HG02852 (cell line): ENCODE results near the gene LAMC3.

Experiments used
- ATAC-seq: cut with Tn5 transposase; IDR thresholded peaks from one replicate; pipeline ENCODE4 v1.9.1; 2021; ENCODE audit warnings: mild to moderate bottlenecking, moderate library complexity; ENCODE audit not compliant: unreplicated experiment

The LAMC3 gene

DNA sequence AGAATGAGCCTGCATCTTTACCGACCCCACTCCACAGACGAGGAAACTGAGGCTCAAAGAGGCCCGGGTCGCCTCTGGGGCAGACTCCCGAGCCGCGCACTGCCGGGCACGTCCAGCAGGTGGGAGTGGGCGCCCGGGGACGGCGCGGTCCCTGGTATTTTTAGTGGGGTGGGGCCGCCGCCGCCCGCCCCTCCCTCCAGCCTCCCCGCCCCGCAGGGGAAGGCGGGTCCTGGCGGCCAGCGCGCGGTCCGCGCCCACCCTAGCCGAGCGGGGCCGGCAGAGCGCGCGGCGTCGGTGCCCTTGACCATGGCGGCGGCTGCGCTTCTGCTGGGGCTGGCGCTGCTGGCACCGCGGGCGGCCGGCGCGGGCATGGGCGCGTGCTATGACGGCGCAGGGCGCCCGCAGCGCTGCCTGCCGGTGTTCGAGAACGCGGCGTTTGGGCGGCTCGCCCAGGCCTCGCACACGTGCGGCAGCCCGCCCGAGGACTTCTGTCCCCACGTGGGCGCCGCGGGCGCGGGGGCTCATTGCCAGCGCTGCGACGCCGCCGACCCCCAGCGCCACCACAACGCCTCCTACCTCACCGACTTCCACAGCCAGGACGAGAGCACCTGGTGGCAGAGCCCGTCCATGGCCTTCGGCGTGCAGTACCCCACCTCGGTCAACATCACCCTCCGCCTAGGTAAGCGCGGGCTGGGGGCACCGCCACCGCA lies at the start of gene LAMC3:
Gene LAMC3 (plus strand): TSS at position 266 of the 710 bp plus-strand sequence. CDS start 41 bp downstream, at position 307.
- no peak for ATAC-seq

DNA sequence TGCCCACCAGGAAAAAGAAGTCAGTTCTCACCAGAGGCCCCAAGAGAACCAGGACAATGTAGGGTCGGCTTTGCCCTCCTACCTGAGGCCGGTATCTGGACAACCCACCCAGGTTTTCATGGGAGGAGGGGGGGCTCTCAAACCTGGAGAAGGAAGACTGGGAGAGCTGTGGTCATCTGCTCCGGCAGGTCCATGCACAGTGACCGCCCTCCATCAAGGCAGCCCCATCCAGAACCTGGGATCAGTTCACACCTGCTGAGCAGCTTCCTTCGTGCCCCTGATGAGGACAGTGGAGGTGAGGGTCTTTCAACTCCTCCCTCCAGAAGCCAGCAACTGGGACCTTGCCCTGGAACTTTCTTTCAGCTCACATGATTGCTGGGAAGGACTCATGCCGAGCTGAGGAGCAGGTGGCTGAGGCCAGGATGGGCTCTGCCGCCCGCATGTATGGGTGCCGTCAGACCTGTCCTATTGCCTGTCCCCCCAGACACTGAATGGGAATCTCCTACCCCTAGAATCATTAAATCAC lies 49.1 kb upstream of the LAMC3 start:
- no peak for ATAC-seq

DNA sequence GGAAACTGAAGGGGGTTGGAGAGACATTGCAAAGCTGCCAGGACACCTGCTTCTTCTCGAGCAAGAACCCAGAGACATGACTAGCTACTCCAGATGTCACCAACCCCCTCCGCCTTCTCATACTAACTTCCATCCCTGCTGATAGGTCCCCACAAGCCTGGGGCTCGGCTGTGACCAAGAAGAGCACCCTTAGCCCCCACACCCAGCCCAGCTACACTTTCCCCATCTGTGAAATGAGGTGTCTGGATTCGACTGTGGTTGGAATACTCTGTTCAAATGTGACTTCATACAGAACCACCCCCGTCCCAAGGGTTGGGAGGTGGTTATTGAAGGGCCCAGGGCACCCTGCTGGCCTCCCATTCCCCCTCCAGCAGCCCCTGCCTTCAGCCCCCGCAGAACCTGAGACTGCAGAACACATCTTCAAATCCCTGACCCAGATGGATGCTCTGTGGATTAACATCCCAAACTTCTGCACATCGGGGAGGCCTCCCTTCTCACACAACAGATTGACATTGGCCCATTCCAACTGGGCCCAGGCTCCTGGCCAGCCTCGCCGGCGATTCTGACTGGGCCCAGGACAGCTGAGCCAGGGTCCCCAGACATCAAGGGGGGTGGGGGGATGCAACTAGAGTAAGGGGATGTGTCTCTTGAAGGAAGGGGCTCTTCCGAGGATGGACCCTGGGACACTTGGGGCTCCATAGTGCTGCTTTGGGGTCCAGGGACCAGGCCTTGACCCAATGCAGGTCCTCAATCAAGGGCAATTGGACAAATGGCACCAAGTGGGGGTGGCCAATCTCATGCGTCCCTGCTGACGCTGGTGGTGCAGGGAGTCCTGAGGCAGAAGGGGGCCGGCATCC lies 48.2 kb upstream of the LAMC3 start:
- no peak for ATAC-seq

DNA sequence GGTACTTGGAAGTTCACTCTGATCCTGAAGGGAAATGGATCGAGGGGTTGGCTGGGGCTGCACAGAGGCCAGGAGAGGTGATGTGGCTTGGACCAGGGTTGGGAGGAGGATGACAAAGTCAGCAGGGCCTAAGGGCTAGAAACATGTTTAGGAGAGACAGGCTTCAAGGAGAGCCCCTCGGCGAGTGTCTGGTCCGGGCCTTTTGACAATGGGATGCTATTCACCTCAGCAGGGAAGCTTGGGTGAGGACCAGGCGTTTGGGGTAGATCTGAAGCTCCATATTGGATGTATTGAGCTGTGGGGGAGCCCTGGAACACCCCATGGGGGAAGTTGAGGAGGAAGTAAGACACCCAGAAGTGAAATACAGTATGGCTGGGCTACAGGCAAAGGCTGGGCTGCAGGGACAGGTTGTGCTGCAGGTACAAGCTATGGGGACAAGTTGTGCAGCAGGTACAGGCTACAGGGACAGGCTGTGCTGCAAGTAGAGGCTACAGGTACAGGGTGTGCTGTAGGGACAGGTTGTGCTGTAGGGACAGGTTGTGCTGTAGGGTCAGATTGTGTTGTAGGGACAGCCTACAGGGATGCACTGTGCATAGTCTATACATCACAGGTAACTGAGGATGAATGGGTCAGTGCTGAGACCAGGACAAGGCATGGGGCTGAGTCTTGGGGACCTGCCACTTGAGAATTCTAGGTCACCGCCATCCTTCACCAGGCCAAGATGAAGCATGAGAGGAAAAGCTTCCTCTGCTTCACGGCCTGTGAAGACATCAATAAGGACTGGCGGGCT lies 47.3 kb upstream of the LAMC3 start:
- ATAC-seq = no peak

DNA sequence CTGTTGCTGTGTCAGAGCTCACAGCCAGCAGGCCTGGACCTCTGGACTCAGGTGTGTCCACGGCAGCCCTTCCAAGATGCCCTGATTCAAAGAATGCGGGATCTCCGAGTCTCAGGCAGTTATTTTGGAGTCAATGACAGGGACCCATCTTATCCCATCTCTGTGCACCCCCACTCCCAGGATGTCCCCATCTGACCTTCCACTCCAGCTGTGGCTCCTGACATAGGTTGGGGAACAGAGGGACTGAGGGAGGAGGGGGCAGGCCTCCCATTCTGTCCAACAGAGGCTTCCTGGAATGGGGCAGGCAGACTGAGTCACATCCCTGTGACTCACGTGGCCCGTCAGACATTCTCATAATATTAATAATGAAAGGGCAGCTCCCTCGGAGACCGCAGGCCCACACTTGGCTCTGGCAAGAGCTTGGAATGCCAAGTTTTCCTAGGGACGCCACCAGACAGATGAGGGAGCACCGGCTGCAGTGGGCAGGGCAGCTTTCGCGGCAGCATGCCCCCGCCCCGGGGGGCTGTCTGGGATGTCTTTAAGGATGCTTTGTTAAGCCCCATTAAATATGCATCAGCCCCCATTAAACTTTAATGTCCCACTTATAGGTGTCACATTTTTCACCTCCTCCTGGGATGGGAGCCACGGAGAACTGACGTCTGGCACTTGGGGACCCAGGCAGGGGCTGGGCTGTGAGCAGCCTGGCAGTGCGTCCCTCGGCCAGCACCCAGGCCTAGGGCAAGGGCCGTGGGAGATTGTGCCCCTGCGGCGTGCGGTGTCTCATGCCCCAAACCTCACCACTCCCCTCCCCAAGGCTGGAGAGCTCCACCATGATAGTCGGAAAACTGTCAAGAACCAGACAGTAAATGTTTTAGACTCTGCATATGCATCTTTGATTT lies 46.3 kb upstream of the LAMC3 start:
- ATAC-seq = no peak

DNA sequence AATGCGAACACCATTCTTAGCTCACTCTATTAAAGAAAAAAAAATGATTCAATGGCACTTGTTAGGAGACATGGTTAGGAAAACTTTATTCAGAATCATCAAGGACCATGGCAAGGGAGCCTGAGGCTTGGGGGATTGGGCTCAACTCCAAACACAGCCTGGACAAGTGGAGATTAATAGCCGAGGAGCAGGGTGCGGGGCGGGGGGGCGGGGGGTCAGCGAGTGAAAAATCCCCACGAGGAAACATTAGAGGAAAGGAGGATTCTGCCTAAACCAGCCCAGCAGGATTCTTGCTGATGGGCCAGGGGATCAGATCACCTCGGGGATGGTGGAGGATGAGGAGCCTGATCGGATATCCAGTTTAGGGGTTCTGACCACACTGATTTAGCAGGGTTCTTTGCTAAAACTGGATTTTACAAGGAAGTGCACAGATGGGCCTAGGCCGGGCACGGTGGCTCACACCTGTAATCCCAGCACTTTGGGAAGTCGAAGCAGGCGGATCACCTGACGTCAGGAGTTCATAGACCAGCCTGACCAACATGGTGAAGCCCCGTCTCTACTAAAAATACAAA lies 45.6 kb upstream of the LAMC3 start:
- no peak for ATAC-seq

DNA sequence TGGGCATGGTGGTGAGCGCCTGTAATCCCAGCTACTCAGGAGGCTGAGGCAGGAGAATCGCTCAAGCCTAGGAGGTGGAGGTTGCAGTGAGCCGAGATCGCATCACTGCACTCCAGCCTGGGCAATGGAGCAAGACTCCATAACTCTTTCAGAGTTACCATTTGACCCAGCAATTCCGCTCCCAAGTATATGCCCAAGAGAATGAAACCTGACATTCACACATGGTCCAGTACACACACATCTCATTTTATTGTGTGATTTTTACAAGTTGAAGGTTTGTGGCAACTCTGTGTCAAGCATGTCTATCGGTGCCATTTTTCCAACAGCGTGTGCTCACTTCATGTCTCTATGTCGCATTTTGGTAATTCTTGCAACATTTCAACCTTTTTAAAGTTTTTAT lies 45.1 kb upstream of the LAMC3 start:
- ATAC-seq = no peak

DNA sequence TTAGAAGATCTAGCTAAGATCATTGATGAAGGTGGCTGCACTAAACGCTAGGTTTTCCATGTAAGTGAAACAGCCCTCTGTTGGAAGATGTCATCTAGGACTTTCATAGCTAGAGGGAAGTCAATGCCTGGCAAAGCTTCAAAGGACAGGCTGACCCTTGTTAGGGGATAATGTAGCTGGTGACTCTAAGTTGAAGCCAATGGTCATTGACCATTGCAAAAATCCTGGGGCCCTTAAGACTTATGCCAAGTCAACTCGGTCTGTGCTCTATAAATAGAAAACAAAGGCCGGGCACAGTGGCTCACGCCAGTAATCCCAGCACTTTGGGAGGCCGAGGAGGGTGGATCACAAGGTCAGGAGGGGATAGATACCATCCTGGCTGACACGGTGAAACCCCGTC lies 43.3 kb upstream of the LAMC3 start:
- no peak for ATAC-seq

DNA sequence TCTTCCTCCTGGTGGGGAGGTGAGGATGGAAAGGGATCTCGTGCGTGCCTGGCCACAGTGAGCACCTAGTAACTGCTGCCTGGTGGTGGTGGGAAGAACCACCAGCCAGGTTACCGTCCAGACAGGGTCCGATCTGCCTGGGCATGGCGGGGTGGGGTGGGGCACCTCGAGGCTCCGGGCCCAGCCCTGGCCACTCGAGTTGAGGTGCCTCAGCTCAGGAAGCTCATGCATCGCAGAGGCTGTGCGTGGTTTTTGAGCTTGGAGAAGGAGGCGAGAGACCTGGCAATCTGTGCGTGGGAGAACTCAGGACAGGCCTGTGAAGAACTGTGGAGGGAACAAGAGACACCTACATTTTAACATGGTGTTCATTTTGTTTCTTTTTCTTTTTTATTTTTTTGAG lies 38.9 kb upstream of the LAMC3 start:
- ATAC-seq = no peak

DNA sequence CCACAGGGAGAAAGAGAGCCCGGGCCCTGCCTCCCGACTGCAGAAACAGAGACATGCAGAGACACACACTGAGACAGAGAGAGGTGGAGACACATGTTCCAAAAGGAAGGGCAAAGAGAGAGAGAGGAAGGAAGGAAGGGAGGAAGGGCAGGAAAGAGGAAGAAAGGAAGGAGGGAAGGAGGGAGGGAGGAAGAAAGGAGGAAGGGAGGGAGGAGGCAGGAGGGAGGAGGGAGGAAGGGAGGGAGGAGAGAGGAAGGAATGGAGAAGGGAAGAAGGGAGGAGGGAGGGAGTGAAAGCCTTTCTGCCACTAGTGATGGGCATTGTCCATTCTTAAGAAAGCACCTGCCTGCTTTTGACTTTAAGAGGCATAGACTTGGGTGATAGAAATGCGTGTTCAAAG lies 38.1 kb upstream of the LAMC3 start:
- ATAC-seq = no peak

DNA sequence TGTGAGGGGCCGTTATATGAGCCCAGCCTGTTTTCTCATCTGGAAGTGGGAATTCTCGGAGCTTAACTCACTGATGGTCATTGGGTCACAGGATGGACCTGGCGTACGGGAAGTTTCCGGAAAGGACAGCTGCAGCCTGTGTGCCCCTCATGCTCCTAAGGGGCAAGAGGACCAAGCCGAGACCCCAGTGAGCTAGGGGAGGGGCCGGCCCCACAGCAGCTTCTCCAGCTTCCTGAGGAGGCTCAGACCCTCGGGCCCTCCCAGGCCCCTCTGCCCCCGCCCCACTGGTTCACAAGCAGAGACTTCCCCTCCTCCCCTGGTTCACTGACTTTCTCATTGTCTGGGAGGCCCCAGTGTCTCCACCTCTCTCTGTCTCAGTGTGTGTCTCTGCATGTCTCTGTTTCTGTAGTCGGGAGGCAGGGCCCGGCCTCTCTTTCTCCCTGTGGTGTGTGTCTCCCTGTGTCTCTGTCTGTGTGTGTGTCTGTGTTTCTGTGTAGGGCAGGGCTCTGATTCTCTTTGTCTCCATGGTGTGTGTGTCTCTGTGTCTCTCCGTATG lies 37.6 kb upstream of the LAMC3 start:
- no peak for ATAC-seq

DNA sequence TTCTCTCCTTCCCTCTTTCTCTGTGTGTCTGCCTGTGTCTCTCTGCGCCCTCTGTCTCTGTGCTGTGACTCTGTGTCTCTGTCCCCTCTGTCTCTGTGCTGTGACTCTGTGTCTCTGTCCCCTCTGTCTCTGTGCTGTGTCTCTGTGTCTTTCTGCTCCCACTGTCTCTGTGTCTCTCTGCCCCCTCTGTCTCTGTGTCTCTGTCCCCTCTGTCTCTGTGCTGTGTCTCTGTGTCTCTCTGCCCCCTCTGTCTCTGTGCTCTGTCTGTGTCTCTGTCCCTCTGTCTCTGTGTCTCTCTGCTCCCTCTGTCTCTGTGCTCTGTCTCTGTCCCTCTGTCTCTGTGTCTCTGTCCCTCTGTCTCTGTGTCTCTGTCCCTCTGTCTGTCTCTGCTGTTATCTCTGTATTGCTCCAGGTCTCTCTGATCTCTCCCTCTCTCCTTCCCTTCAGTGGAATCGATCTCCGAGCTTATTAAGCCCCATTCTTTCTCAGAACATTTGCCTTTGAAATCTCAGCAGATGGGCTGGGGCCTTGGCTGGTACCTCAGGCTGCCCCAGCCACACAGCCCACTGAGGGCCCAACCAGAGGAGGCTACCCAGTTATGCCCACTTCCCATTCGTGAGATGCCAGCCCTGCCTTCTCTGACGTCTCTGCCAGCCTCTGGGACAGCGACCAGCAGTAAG lies 36.6 kb upstream of the LAMC3 start:
- ATAC-seq = no peak

DNA sequence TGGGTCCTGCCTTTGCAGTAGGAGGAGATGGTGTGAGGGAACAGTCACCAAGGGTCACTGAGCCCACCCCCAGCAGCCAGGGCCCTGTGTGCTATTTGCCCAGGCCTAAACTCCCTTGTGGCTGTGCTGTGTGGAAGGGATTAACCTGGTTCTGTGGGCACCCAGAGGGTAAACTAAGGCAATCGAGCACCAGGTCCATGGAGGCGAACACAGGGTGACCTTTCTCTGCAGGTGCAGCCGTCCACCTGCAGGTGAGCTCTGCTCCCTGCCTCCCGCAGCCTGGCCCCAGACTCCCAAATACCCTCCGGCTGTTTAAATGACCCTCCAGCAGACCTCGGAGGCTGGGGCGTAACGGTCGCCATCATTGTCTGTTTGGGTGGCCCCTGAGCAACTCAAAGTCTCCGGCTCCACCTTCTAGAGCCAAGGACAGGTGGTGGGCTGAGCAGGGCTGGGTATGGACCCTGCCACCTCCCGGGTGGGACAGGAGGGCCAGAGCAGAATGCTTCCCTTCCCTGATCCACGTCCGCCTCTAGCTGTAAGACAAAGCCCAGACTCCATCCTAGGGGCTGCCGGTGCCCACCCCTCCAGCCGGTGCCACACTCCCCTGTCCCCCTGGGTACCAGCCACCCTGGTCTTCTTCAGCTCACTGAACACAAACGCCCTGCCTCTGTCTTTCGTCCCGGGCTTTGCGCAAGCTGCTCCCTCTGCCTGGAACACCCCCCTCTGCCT lies 35.9 kb upstream of the LAMC3 start:
- ATAC-seq = no peak

DNA sequence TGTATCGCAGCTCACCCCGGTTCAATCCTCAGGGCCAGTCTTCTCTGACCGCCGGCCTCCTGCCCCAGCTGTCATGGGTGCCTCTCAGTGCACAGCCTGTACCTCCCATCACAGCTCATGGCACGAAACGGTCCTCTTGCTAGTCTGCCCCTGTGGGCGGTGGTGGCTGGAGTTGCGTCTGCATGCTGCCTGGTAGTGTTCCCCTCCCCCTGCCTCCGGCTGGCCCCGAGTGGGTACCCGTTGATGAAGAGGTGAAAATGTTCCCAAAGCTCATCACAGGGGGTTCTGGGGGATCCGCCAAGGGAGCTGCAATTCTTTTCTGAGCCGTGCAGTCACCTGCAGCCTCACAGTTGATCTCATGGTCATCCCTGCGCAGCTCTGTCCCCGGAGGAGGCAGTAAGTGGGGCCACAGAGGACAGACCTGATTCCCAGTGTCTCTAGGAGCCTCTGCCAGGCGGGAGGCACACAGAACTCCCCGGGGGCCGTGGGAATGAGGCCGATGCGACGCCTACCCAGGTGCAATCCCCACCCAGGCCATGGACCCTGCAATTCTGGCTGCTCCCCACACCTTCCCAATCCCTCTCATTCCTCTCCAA lies 35.2 kb upstream of the LAMC3 start:
- no peak for ATAC-seq

DNA sequence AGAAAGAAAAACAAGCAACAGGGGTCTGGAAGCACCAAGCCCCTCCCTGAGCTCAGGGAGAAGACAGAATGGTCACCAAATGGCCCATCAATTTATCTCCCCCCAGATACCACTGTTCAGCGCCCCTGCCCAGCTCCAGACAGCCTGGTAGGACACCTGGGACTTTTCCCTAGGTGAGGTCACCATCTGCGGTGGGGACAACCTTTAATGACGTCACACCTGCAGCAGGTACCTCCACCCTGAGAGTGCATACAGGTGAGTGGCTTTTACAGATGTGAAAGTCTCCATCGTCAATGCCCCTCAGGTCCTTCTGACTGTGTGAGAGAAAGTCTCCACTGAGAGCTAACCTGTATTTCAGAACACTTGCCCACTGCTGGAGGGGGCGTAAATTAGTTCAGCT lies 34.3 kb upstream of the LAMC3 start:
- ATAC-seq = no peak

DNA sequence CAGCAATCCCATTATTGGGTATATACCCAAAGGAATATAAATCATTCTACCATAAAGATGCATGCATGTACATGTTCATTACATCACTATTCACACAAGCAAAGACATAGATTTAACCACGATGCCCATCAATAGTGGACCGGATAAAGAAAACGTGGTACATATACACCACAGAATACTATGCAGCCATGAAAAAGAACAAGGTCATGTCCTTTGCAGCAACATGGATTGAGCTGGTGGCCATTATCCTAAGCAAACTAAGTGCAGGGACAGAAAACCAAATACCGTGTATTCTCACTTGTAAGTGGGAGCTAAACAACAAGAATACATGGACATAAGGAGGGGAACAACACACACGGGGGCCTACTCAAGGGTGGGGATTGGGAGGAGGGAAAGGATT lies 33.8 kb upstream of the LAMC3 start:
- no peak for ATAC-seq

DNA sequence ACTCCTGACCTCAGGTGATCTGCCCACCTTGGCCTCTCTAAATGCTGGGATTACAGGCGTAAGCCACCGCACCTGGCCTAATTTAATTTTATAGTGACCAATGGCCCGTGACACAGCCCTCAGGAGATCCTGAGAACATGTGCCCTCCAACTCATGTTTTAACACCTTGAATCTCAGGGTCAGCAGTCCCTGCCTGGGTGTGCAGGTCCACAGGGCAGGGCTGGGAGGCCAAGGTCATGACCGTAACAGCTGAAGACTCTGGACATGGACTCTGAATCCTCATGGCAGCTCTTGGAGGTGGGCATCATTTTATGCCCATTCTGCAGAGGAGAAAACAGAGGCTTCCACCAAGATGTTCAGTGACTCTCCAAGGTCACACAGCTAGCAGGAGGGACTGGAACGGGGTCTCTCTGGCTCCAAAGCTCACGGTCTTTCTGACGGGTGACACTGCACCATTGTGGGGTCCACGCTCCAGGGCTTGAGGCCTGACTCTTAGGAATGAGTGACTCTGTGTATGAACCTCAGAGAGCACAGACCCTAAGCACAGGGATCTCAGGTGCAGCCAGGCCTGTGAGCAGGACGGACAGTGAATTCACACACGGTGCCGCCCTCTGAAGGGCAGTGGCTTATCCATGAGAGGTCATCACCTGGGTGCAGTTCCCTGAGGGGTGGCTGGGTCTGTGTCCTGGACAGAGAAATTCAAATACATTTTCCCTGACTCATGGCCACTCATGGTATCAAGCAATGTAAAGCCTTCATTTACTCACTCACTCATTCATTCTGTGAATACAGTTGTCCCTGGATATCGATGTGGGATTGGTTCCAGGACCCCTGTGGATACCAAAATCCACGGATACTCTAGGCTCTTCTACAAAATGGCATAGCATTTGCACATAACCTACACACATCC lies 32.8 kb upstream of the LAMC3 start:
- no peak for ATAC-seq
